Bronchial epithelial cell (primary cell): Measurements from ENCODE around the gene GCLC. TPM values are rescaled to one million over a fixed set of nuclear protein-coding genes. Genes with fewer than 3 reads are reported as not detected.

Source experiments
- DNase-seq: peaks from one replicate; pipeline ENCODE4 v3.0.0-alpha.2; 2010; ENCODE audit warnings: low read depth
- FAIRE-seq: peaks from 2 replicates; lab custom pipeline; 2011; peaks lifted over from hg19 to GRCh38; lab: Jason Lieb, UNC
- H3K27me3 ChIP-seq: 2 replicates; pipeline ENCODE4 v1.5.1; 2011; ENCODE audit warnings: low read length; ENCODE audit not compliant: control insufficient read depth, insufficient read depth
- H3K36me3 ChIP-seq: 2 replicates; pipeline ENCODE4 v1.5.1; 2011; ENCODE audit warnings: low read length; ENCODE audit not compliant: control insufficient read depth, insufficient read depth
- H3K4me3 ChIP-seq: 2 replicates; pipeline ENCODE4 v1.5.1; 2011; ENCODE audit warnings: mild to moderate bottlenecking, low read depth, low read length, control low read depth
- total RNA-seq: library from RNA; depleted of rRNA; stranded (reverse); fragments of >200 nt; gene quantifications from 2 replicates; pipeline ENCODE4 v1.2.1, GENCODE V29; 2014
- TF ChIP-seq, protein P1 (sequence below): IDR thresholded peaks from 2 replicates; pipeline ENCODE4 v1.5.1; 2011; ENCODE audit warnings: mild to moderate bottlenecking, moderate library complexity, low read length, control low read depth, inconsistent platforms; ENCODE audit not compliant: insufficient read depth, severe bottlenecking

The GCLC gene
- total RNA-seq, 1 donor from 2014 or later, result 74.8 TPM

DNA sequence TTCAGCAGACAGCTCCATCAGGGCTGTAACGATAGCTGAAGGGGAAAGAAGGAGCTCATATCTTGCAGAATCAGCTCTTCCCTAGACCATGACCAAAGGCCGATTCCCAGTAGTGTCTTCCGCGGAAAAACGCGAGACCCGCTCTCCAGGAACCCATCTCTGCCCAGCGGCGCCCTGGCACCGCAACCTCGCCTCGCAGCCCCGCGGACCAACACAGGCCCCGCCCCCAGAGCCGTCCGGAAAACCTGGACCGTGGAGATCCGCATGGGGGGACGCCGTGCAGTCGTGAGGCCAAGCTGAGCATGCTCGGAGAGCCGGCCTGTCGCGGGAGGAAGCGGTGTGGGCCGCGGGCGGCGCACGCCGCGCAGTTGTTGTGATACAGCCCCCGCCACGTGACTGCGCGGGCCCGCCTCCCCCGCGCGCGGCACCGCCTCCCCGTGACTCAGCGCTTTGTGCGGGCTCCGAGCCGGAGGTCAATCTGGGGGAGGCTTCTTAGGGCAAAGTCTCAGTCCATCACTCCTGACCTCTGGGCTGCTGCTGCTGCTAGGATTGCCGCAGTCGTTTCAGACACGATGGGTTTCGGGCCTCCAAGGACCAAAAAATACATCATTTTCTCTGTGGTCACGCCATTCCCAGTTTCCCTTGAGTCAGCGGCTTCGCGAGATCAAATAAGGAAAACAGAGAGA lies 3.1 kb upstream of the GCLC start:
- Histone ChIP-seq H3K27me3 (no peaks in the 10 kb centered on the region), H3K36me3 (no peaks in the 10 kb centered on the region), H3K4me3 (peak overlapping the region; percentile 76)
- peak; percentile 86 for DNase-seq
- TF ChIP-seq, protein P1, sequence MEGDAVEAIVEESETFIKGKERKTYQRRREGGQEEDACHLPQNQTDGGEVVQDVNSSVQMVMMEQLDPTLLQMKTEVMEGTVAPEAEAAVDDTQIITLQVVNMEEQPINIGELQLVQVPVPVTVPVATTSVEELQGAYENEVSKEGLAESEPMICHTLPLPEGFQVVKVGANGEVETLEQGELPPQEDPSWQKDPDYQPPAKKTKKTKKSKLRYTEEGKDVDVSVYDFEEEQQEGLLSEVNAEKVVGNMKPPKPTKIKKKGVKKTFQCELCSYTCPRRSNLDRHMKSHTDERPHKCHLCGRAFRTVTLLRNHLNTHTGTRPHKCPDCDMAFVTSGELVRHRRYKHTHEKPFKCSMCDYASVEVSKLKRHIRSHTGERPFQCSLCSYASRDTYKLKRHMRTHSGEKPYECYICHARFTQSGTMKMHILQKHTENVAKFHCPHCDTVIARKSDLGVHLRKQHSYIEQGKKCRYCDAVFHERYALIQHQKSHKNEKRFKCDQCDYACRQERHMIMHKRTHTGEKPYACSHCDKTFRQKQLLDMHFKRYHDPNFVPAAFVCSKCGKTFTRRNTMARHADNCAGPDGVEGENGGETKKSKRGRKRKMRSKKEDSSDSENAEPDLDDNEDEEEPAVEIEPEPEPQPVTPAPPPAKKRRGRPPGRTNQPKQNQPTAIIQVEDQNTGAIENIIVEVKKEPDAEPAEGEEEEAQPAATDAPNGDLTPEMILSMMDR, result peak; percentile 16
- FAIRE-seq, result no peak

DNA sequence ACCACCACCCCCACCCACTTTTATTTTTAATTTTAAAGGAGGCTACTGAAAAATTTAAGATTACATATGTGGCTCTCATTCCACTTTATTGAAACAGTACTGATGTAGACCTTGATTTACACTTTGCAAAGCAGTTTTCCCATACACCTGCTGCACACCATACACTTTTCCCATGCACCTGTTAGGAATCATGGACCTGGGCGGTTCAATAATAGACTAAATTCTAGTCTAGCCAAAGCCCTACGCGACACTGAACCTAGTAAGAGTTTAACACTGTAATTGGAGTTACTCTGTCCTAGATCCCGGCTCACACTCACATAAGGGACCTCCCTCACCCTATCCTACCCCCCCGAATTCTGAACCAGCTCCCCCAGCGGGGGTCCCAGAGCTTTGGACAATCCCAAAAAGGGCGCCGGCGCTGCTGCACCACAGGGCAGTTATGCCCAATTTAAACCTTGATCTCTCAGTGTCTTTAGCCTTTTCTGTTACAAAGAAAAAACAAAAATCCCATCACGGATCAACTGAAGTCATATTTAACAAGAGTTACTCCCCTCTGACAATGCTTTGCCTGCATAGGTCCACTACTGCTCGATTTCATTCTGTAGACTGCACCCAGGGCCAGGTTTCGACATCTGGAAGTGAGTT lies 2.4 kb upstream of the GCLC start:
- TF ChIP-seq, protein P1, result no peak
- FAIRE-seq, result no peak
- DNase-seq, result no peak
- H3K27me3 ChIP-seq, result no peaks in the 10 kb centered on the region
- no peaks in the 10 kb centered on the region for H3K36me3 ChIP-seq
- peak overlapping the region; percentile 76 for H3K4me3 ChIP-seq

DNA sequence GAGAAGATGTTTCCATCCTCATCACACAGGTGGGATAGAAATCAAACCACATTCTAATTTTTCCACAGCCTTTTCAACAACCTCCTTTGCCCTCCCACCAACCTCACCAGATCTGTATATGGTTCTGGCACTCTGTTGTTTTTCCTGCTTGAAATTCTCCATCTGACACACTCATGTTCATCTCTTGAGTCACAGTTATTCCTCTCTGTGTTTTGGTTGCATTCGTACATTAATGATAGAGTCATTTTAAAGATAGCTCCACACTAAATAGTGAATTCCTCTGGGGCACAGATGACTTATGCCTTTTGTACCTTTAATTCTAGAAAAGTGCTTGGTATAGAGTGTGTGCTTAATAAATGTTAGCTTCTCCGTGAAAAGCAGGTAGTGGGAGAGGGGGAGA lies 1.4 kb upstream of the GCLC start:
- H3K36me3 ChIP-seq, result peaks cover 2% of the 10 kb centered on the region
- TF ChIP-seq, protein P1, result no peak
- FAIRE-seq (no peak), DNase-seq (peak; percentile 67)
- peak overlapping the region; percentile 9 for H3K4me3 ChIP-seq
- no peaks in the 10 kb centered on the region for H3K27me3 ChIP-seq

DNA sequence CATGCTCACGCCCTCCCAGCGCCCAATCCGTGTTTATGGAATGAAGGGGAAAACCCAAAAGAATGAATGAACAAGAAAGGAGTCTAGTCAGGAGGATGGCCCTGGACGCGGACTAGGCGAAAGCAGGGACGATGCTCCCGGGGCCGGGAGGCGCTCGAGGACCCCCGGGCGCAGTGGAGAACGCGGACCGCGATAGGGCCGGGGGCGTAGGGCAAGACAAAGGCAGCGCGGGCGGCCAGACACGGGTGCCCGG lies 758 bp downstream of the GCLC start:
- FAIRE-seq, result no peak

DNA sequence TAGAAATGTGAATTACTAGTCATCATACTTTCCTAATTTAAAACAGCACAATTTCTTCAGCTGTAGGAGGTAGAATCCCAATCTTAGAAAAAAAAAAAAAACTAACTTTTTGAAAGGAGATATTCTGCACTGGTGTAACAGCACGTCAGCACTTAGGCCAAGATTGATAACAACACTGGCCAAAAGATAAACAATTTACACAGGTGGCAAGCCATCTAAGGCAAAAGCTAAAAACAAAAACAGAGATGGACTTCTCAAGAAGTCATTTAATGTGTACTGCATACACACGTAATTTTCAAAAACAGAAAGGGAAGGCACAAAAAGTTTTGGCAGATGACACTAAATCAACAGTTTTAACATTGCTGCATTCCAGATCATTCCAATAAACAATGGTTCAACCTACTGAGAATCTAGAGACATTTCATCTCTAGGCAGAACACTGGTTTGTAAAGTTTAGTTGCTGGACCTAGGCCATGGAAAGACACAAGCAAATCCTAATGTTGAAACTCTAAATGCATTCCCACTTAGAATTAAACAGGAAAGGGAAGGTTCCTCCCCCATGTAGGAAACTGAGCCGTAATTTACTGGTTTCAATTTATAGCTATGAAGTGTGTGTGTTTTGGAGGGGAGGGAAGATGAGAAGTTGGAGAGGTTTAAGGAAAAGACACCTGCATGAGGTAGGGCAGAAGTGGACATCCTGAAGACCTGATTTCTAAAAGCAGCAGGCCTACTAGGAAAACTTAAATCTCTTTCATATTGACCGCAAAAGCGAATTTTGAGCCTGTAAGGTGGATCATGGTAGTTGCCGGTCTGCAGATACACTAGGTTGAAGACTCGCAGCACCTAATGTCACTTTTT lies 1.3 kb downstream of the GCLC start:
- Histone ChIP-seq H3K27me3 (no peaks in the 10 kb centered on the region), H3K4me3 (peak overlapping the region; percentile 99), H3K36me3 (peaks cover 9% of the 10 kb centered on the region)
- DNase-seq (no peak), FAIRE-seq (no peak)
- TF ChIP-seq, protein P1, result no peak

More for the DNA sequence above, 758 bp downstream of the GCLC start:
- no peaks in the 10 kb centered on the region for H3K27me3 ChIP-seq
- DNase-seq, result no peak
- TF ChIP-seq, protein P1, result no peak
- H3K4me3 ChIP-seq, result peak overlapping the region; percentile 99
- peaks cover 8% of the 10 kb centered on the region for H3K36me3 ChIP-seq
